Neuronal stem cell (in vitro differentiated cells): ENCODE data around the gene SMAD6.

Source experiments
- DNase-seq: peaks from one replicate; pipeline ENCODE4 v3.0.0-alpha.2; 2013; ENCODE audit warnings: low spot score
- H2AFZ ChIP-seq: one replicate; pipeline ENCODE4 v1.6.1; 2013; ENCODE audit warnings: mild to moderate bottlenecking, low read length, inconsistent platforms
- H2AK5ac ChIP-seq: 2 replicates; pipeline ENCODE4 v1.6.1; 2013; ENCODE audit warnings: low read depth, mild to moderate bottlenecking, inconsistent platforms, low read length, moderate library complexity, mixed read lengths
- H2BK120ac ChIP-seq: 2 replicates; pipeline ENCODE4 v1.6.1; 2013; ENCODE audit warnings: low read depth, mild to moderate bottlenecking, inconsistent platforms, low read length, moderate library complexity, mixed read lengths
- H2BK12ac ChIP-seq: one replicate; pipeline ENCODE4 v1.6.1; 2013; ENCODE audit warnings: low read length, inconsistent platforms
- H2BK15ac ChIP-seq: 2 replicates; pipeline ENCODE4 v1.6.1; 2013; ENCODE audit warnings: mild to moderate bottlenecking, low read length, inconsistent platforms, mixed read lengths
- H2BK5ac ChIP-seq: one replicate; pipeline ENCODE4 v1.6.1; 2013; ENCODE audit warnings: inconsistent platforms, mild to moderate bottlenecking, low read length, moderate library complexity
- H3K14ac ChIP-seq: one replicate; pipeline ENCODE4 v1.6.1; 2013; ENCODE audit warnings: low read length, inconsistent platforms
- H3K18ac ChIP-seq: 2 replicates; pipeline ENCODE4 v1.6.1; 2013; ENCODE audit warnings: low read length, inconsistent platforms
- H3K23ac ChIP-seq: 2 replicates; pipeline ENCODE4 v1.6.1; 2013; ENCODE audit warnings: low read depth, mild to moderate bottlenecking, mixed read lengths, low read length, inconsistent platforms; ENCODE audit not compliant: poor library complexity
- H3K27ac ChIP-seq: replicated peaks from 3 replicates; pipeline ENCODE4 v1.5.1; 2013; ENCODE audit warnings: low read length, inconsistent platforms
- H3K27me3 ChIP-seq, 3 experiments: 2 replicates each; pipeline ENCODE4 v1.6.1; 2013; ENCODE audit warnings: low read length in 3 of 3, mild to moderate bottlenecking in 2 of 3, inconsistent platforms in 1 of 3, low read depth in 1 of 3, mixed read lengths in 1 of 3, moderate library complexity in 1 of 3; ENCODE audit not compliant: control insufficient read depth in 3 of 3, insufficient read depth in 3 of 3
- H3K36me3 ChIP-seq, 2 donors: replicated peaks in 1 of 2; 2 replicates each; pipeline ENCODE4 v1.6.1; 2013; ENCODE audit warnings: low read length in 2 of 2; ENCODE audit not compliant: control insufficient read depth in 2 of 2, insufficient read depth in 2 of 2
- H3K4ac ChIP-seq: 2 replicates; pipeline ENCODE4 v1.6.1; 2013; ENCODE audit warnings: inconsistent platforms, mild to moderate bottlenecking, low read length, moderate library complexity
- H3K4me1 ChIP-seq, 2 donors: 1 replicate in 1 of 2; 2 replicates in 1 of 2; pipeline ENCODE4 v1.6.1; 2013; ENCODE audit warnings: low read length in 2 of 2, low read depth in 1 of 2; ENCODE audit not compliant: control insufficient read depth in 2 of 2, insufficient read depth in 1 of 2
- H3K4me2 ChIP-seq: one replicate; pipeline ENCODE4 v1.6.1; 2013; ENCODE audit warnings: mild to moderate bottlenecking, low read length, inconsistent platforms; ENCODE audit not compliant: insufficient read depth, poor library complexity, severe bottlenecking
- H3K4me3 ChIP-seq, 2 donors: 2 replicates each; pipeline ENCODE4 v1.5.1; 2013; ENCODE audit warnings: low read length in 2 of 2, mild to moderate bottlenecking in 2 of 2, inconsistent platforms in 1 of 2, moderate library complexity in 1 of 2
- H3K79me1 ChIP-seq: one replicate; pipeline ENCODE4 v1.6.1; 2013; ENCODE audit warnings: low read depth, mild to moderate bottlenecking, inconsistent platforms, low read length, moderate library complexity
- H3K9ac ChIP-seq: one replicate; pipeline ENCODE4 v1.6.1; 2013; ENCODE audit warnings: mild to moderate bottlenecking, low read depth, low read length, inconsistent platforms; ENCODE audit not compliant: poor library complexity
- H3K9me3 ChIP-seq, 2 donors: replicated peaks in 1 of 2; 2 replicates each; pipeline versions ENCODE3 to v1.6.1; 2013; ENCODE audit warnings: low read length in 2 of 2, mild to moderate bottlenecking in 2 of 2, inconsistent platforms in 1 of 2, low read depth in 1 of 2, mixed read lengths in 1 of 2, moderate library complexity in 1 of 2; ENCODE audit not compliant: control insufficient read depth in 2 of 2, insufficient read depth in 1 of 2
- H4K8ac ChIP-seq: one replicate; pipeline ENCODE4 v1.6.1; 2013; ENCODE audit warnings: low read depth, mild to moderate bottlenecking, inconsistent platforms, low read length, moderate library complexity
- H4K91ac ChIP-seq: one replicate; pipeline ENCODE4 v1.6.1; 2013; ENCODE audit warnings: low read length, low read depth, mild to moderate bottlenecking, inconsistent platforms; ENCODE audit not compliant: poor library complexity
- WGBS, 2 donors: extraction: QIAGEN DNeasy Blood & Tissue Kit; methylation state at CpG; one replicate each; pipeline ENCODE4 v1.1.7; 2013; ENCODE audit warnings: missing lambda C conversion rate in 2 of 2, mixed read lengths in 1 of 2; ENCODE audit not compliant: insufficient read length in 2 of 2, insufficient replicate concordance in 1 of 2; ENCODE audit errors: extremely low coverage in 2 of 2; 5-methylcytosine and 5-hydroxymethylcytosine counted together

SMAD6 gene

DNA sequence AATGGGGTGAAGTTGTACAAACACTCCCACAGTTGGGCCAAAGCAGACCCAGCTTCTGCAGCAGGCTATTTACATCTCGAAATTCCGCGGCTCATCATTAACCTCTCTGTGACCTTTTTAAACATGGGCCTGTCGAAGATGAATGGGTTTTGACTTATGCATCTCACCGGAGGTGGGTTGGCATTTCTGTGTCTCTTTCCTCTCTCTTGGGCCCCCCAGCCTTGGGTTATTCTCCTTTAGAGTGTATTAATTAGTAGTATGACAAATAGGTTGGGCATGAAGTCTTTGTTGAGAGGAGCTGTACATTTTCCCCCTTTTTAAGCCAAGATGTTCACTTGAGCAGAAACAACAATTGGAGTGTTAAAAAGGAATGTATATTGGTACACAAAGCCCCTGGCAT, 9.8 kb downstream of the SMAD6 start:
- H2BK5ac ChIP-seq, result no peak overlapping the region
- no peaks in the 10 kb centered on the region for H3K79me1 ChIP-seq
- no peak overlapping the region for H2BK120ac ChIP-seq
- H4K91ac ChIP-seq, result no peak overlapping the region
- no peak overlapping the region for H3K14ac ChIP-seq
- H3K36me3 ChIP-seq, result peaks cover 0 to 18% of the 10 kb centered on the region in 2 donors
- no peaks in the 10 kb centered on the region for H3K9me3 ChIP-seq
- no peak overlapping the region for H2BK15ac ChIP-seq
- H2AFZ ChIP-seq, result no peak overlapping the region
- H3K4ac ChIP-seq, result no peak overlapping the region
- H3K9ac ChIP-seq, result peak overlapping the region; percentile 53
- no peak overlapping the region for H2BK12ac ChIP-seq
- H3K27ac ChIP-seq, result no peak overlapping the region
- H2AK5ac ChIP-seq, result no peak overlapping the region
- H3K4me1 ChIP-seq, result peaks cover 24 to 29% of the 10 kb centered on the region in 2 donors
- peak overlapping the region in 1 of 2 donors; percentile 52 for H3K4me3 ChIP-seq
- H3K18ac ChIP-seq, result peak overlapping the region; percentile 76
- H3K23ac ChIP-seq, result no peak overlapping the region
- no peaks in the 10 kb centered on the region for H3K27me3 ChIP-seq
- no CpG with 5 or more reads among the region's 5 CpGs for whole genome bisulfite sequencing, 2 donors
- no peak overlapping the region for H4K8ac ChIP-seq
- no peak for DNase-seq
- H3K4me2 ChIP-seq, result no peak overlapping the region

DNA sequence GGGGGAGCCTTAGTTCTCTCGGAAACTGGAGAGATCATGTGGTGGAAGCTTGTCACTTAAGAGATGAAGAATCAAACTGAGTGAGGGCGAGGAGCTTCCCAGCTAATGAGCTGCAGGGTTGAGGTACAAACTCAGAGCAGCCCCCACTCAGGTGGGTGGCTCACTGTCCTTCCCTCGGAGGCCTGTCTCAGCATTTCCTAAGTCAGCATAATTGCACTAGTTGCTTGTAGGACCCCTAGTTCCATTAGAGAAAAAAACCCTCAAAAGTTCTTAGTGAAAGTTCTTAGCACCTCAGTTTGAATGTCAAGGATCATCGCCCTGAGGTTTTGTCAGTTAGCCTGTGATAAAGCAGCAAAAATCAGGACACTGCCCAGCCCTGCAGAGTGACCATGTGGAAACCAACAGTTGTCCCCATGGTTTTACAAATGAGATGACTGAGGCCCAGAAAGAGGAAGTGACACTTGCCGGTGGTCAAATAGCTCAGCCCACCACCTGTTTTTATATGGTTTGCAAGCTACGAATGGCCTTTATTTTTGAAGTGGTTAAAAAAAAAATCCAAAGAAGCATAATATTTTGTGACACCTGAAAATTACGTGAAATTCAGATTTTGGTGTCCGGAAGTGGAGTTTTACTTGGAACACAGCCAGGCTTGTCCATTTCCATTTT, 11.9 kb downstream of the SMAD6 start:
- Histone ChIP-seq H4K8ac (no peak overlapping the region), H3K79me1 (no peaks in the 10 kb centered on the region), H2BK12ac (no peak overlapping the region), H3K36me3 (peaks cover 0 to 34% of the 10 kb centered on the region in 2 donors), H3K14ac (no peak overlapping the region), H3K9me3 (no peaks in the 10 kb centered on the region), H2BK120ac (no peak overlapping the region), H3K4me2 (no peak overlapping the region), H2AFZ (no peak overlapping the region), H3K4me1 (peaks cover 17 to 29% of the 10 kb centered on the region in 2 donors), H4K91ac (no peak overlapping the region), H2AK5ac (no peak overlapping the region), H3K4ac (no peak overlapping the region), H3K9ac (no peak overlapping the region), H3K18ac (no peak overlapping the region), H2BK5ac (no peak overlapping the region), H3K23ac (no peak overlapping the region), H3K27ac (no peak overlapping the region), H3K4me3 (no peak overlapping the region), H3K27me3 (no peaks in the 10 kb centered on the region), H2BK15ac (no peak overlapping the region)
- DNase-seq, result no peak
- no CpG with 5 or more reads among the region's 8 CpGs for WGBS, 2 donors

DNA sequence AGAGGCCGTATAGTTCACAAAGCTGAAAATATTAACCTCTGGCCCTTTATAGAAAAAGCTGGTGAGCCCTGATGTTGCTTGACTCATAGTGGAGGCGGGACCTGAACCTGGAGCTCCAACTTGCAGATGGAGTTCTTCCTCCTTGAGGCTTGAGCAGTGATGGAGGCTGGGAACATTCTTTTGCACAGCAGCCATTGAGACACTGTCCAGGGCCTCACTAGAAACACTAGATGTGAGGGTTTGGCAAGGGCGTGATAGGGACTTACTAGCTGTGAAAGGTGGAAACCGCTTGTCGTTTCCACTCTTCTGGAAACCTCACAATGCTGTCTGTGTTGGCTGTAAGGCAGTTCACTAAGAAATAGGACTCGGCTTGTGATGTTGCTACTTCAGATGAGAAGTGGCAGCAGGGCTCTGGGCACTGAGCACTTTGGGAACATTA, 12.5 kb downstream of the SMAD6 start:
- H2BK5ac ChIP-seq, result no peak overlapping the region
- no peak for DNase-seq
- H2AK5ac ChIP-seq, result no peak overlapping the region
- no peak overlapping the region for H4K91ac ChIP-seq
- no peak overlapping the region for H3K4me3 ChIP-seq
- no CpG with 5 or more reads among the region's 6 CpGs for WGBS, 2 donors
- no peak overlapping the region for H3K4ac ChIP-seq
- H3K27me3 ChIP-seq, result no peaks in the 10 kb centered on the region
- H2BK12ac ChIP-seq, result no peak overlapping the region
- H2AFZ ChIP-seq, result no peak overlapping the region
- no peak overlapping the region for H3K27ac ChIP-seq
- no peak overlapping the region for H3K18ac ChIP-seq
- H3K4me2 ChIP-seq, result no peak overlapping the region
- H3K9me3 ChIP-seq, result no peaks in the 10 kb centered on the region
- H2BK15ac ChIP-seq, result no peak overlapping the region
- no peak overlapping the region for H4K8ac ChIP-seq
- H3K23ac ChIP-seq, result no peak overlapping the region
- H3K36me3 ChIP-seq, result peaks cover 0 to 36% of the 10 kb centered on the region in 2 donors
- no peak overlapping the region for H3K9ac ChIP-seq
- H3K4me1 ChIP-seq, result peaks cover 17 to 29% of the 10 kb centered on the region in 2 donors
- no peaks in the 10 kb centered on the region for H3K79me1 ChIP-seq
- no peak overlapping the region for H2BK120ac ChIP-seq
- H3K14ac ChIP-seq, result no peak overlapping the region

DNA sequence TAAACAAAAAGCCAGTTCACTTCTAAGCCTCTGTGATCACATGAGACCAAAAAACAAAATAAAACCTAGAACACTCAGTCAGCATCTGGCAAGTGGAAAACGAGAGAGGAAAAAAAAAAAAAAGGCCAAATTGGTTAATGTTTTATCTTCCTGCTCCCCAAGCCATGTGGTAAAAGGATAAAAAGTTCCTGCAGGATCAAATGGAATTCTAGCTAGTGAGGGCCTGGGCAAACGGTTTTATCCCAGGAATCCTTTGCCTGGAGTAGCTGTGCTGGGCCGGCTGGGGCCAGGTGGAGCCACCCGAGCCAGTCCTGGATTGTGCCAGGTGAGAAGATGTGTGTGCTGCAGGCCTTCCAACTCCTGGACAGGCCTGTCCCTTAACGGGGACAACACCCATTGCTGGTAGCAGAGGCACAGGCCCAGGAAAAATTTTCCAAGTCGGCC, 13.2 kb downstream of the SMAD6 start:
- Histone ChIP-seq H4K8ac (no peak overlapping the region), H2BK12ac (no peak overlapping the region), H2BK5ac (no peak overlapping the region), H2BK120ac (no peak overlapping the region), H3K27me3 (no peaks in the 10 kb centered on the region), H3K9me3 (no peaks in the 10 kb centered on the region), H3K79me1 (no peaks in the 10 kb centered on the region), H2AK5ac (no peak overlapping the region), H3K18ac (peak overlapping the region; percentile 86), H3K4ac (no peak overlapping the region), H3K14ac (no peak overlapping the region), H2AFZ (no peak overlapping the region), H3K4me3 (no peak overlapping the region), H3K36me3 (peaks cover 0 to 36% of the 10 kb centered on the region in 2 donors), H2BK15ac (no peak overlapping the region), H3K27ac (peak overlapping the region; percentile 47), H4K91ac (no peak overlapping the region), H3K23ac (no peak overlapping the region), H3K4me1 (peaks cover 17 to 29% of the 10 kb centered on the region in 2 donors), H3K9ac (no peak overlapping the region), H3K4me2 (no peak overlapping the region)
- WGBS, 2 donors, result no CpG with 5 or more reads among the region's 6 CpGs
- no peak for DNase-seq
